Prostate gland (tissue), 2 donors: Measurements from ENCODE around the gene CTPS1.

Source experiments
- CTCF ChIP-seq, 4 experiments: fragments of 200-600 bp in 2 of 4; fragments of 450-650 bp in 2 of 4; sonication (generic) in 2 of 4; IDR thresholded peaks; 1 replicate in 3 of 4; 2 replicates in 1 of 4; pipeline ENCODE4 v1.5.1; 2016 to 2019; ENCODE audit warnings: antibody characterized with exemption in 4 of 4, mild to moderate bottlenecking in 2 of 4, moderate library complexity in 2 of 4
- POLR2A ChIP-seq: fragments of 450-650 bp; IDR thresholded peaks from one replicate; pipeline ENCODE4 v1.6.1; 2016; ENCODE audit warnings: antibody characterized with exemption, mild to moderate bottlenecking

- no peak for TF ChIP-seq CTCF (IDR thresholded peaks at IDR 0.05)
- no peak for TF ChIP-seq POLR2A
Observed at GRCh38 chr1:40969445-40969844, 10.1 kb upstream of the CTPS1 start.
